ENCODE results near the gene AGTR1. TPM values are rescaled to one million over a fixed set of nuclear protein-coding genes. Genes with fewer than 3 reads are reported as not detected.

The AGTR1 gene
- total RNA-seq, 1 experiment from 2014 or later: not detected

GRCh38 chr3:148718982-148719862, 21.5 kb downstream of the AGTR1 start:
- Histone ChIP-seq H3K9ac (ENCODE audit: extremely low read depth, insufficient read length, low read length) (no peak overlapping the region), H3K23ac (ENCODE audit: insufficient read length, low read depth, low read length) (no peak overlapping the region), H3K79me2 (ENCODE audit: insufficient read depth, low read length) (no peaks in the 10 kb centered on the region), H3K18ac (ENCODE audit: insufficient read length, low read depth, low read length) (no peak overlapping the region), H3K4me1 (ENCODE audit: insufficient read depth, low read length) (no peaks in the 10 kb centered on the region), H4K91ac (ENCODE audit: insufficient read length, low read depth, low read length) (no peak overlapping the region), H3K9me3 (ENCODE audit: control insufficient read depth, low read depth, low read length) (no peaks in the 10 kb centered on the region), H3K14ac (ENCODE audit: insufficient read depth, low read length) (no peak overlapping the region), H2BK15ac (ENCODE audit: low read depth, low read length) (no peak overlapping the region), H3K4ac (ENCODE audit: low read depth, low read length) (no peak overlapping the region), H3K4me2 (ENCODE audit: insufficient read depth, insufficient read length, low read length) (no peak overlapping the region), H3K56ac (ENCODE audit: insufficient read length, low read depth, low read length) (no peak overlapping the region), H2BK120ac (ENCODE audit: low read depth, low read length, poor library complexity, severe bottlenecking) (no peak overlapping the region), H2AFZ (ENCODE audit: low read length) (no peak overlapping the region), H2BK20ac (ENCODE audit: low read depth, low read length, poor library complexity, severe bottlenecking) (no peak overlapping the region), H3K27ac (ENCODE audit: insufficient read length, low read depth, low read length) (no peak overlapping the region), H2BK12ac (ENCODE audit: insufficient read length, low read depth, low read length) (no peak overlapping the region), H3K79me1 (ENCODE audit: insufficient read depth, low read depth, low read length, poor library complexity, severe bottlenecking) (no peaks in the 10 kb centered on the region), H4K8ac (replicated peaks; ENCODE audit: insufficient read length, low read depth, low read length) (no peak overlapping the region), H4K5ac (ENCODE audit: insufficient read length, low read depth, low read length) (no peak overlapping the region), H3T11ph (ENCODE audit: low read length) (no peak overlapping the region), H2AK5ac (ENCODE audit: insufficient read length, low read length) (no peak overlapping the region), H2BK5ac (ENCODE audit: insufficient read length, low read length) (no peak overlapping the region), H3K23me2 (ENCODE audit: insufficient read length, low read depth, low read length, poor library complexity, severe bottlenecking) (no peaks in the 10 kb centered on the region), H3K27me3 (ENCODE audit: insufficient read depth, low read length) (no peaks in the 10 kb centered on the region), H4K20me1 (ENCODE audit: control insufficient read depth, insufficient read depth, insufficient read length) (no peaks in the 10 kb centered on the region)
- H3K9me3 Mint-ChIP-seq: no peaks in the 10 kb centered on the region
- H3K27me3 Mint-ChIP-seq (ENCODE audit: low read depth): no peaks in the 10 kb centered on the region
- H3K4me3 Mint-ChIP-seq: no peak overlapping the region
- H3K27ac Mint-ChIP-seq: no peak overlapping the region
- no peaks in the 10 kb centered on the region for H3K36me3 Mint-ChIP-seq (ENCODE audit: insufficient read depth in 1 of 3, low read depth in 3 of 3)
- H3K4me1 Mint-ChIP-seq: peaks cover 15% of the 10 kb centered on the region in 2 experiments
- DNase-seq: peak; percentile 35
- no CpG with 5 or more reads among the region's 7 CpGs for WGBS (ENCODE audit: extremely low coverage, insufficient read length, low lambda C conversion rate)
- TF ChIP-seq CTCF (conservative IDR thresholded peaks at IDR 0.05): peak; percentile 53

All from H9 (cell line).